ENCODE measurements around the gene ADGRL3.

The ADGRL3 gene

DNA sequence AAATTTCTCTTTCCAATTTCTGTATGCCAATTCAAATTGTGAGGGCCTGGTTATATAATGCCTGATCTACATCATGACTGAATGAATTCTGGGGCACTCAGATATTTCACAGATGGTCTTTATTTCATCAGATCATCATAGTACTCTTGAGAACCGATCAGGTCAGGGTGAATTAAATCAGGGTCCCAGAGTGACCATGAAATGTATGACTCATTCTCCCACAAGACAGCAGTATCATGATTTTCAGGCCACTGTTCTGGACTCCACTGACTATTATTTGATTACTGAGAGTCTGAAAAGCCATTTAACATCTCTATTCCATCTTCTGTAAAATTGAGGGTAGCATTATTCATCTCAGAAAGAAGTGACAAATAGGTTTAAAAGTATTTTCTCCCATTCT lies 471.5 kb downstream of the ADGRL3 start:
- no peaks in the 10 kb centered on the region for H3K36me3 ChIP-seq (ENCODE audit: low read length)
- H3K9ac ChIP-seq (ENCODE audit: low read length), result no peak overlapping the region
- no peak overlapping the region for H3K4me3 ChIP-seq (ENCODE audit: insufficient read depth, low read length, poor library complexity, severe bottlenecking)
- no peak overlapping the region for H2AFZ ChIP-seq (ENCODE audit: low read depth, low read length, severe bottlenecking)
- H3F3A ChIP-seq (ENCODE audit: insufficient read depth), result no peaks in the 10 kb centered on the region
- no peaks in the 10 kb centered on the region for H3K79me2 ChIP-seq (ENCODE audit: insufficient read depth, low read length)
- no peak for TF ChIP-seq EZH2phosphoT487 (conservative IDR thresholded peaks at IDR 0.05; ENCODE audit: low read length)
- TF ChIP-seq, protein P1, sequence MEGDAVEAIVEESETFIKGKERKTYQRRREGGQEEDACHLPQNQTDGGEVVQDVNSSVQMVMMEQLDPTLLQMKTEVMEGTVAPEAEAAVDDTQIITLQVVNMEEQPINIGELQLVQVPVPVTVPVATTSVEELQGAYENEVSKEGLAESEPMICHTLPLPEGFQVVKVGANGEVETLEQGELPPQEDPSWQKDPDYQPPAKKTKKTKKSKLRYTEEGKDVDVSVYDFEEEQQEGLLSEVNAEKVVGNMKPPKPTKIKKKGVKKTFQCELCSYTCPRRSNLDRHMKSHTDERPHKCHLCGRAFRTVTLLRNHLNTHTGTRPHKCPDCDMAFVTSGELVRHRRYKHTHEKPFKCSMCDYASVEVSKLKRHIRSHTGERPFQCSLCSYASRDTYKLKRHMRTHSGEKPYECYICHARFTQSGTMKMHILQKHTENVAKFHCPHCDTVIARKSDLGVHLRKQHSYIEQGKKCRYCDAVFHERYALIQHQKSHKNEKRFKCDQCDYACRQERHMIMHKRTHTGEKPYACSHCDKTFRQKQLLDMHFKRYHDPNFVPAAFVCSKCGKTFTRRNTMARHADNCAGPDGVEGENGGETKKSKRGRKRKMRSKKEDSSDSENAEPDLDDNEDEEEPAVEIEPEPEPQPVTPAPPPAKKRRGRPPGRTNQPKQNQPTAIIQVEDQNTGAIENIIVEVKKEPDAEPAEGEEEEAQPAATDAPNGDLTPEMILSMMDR (IDR thresholded peaks at IDR 0.05; ENCODE audit: insufficient read depth, low read length, poor library complexity, severe bottlenecking), result no peak
- H3K9me3 ChIP-seq (ENCODE audit: insufficient read depth, low read length), result peaks cover 7% of the 10 kb centered on the region; the same call in 1 of the 2 replicates
- H3K27ac ChIP-seq (ENCODE audit: low read depth, low read length), result no peak overlapping the region
- no peaks in the 10 kb centered on the region for H3K9me2 ChIP-seq (replicated peaks; ENCODE audit: insufficient read depth, low read length)
- no peaks in the 10 kb centered on the region for H3K27me3 ChIP-seq (ENCODE audit: low read length)
- H3K4me2 ChIP-seq (ENCODE audit: low read depth, low read length, poor library complexity, severe bottlenecking), result no peak overlapping the region
- no peaks in the 10 kb centered on the region for H4K20me1 ChIP-seq (ENCODE audit: low read depth, low read length)

DNA sequence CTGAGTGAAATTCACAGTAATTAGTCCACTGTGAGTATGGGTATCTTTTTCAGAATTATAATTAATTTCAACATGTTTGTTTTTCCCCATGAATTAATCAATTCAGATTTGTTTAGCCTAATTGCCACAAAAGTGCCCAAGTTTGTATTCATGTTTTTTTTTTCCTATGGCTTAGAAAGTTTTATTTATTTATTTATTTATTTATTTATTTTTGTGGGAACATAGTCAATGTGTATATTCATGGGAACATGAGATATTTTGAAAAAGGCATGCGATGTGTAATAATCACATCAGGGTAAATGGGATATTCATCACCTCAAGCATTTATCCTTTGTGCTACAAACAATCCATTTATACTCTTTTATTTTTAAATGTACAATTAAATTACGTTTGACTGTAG lies 475.3 kb downstream of the ADGRL3 start:
- TF ChIP-seq EZH2phosphoT487 (conservative IDR thresholded peaks at IDR 0.05; ENCODE audit: low read length), result no peak
- TF ChIP-seq, protein P1 (IDR thresholded peaks at IDR 0.05; ENCODE audit: insufficient read depth, low read length, poor library complexity, severe bottlenecking), result no peak
- Histone ChIP-seq H3K4me3 (ENCODE audit: insufficient read depth, low read length, poor library complexity, severe bottlenecking) (no peak overlapping the region), H3K9me2 (replicated peaks; ENCODE audit: insufficient read depth, low read length) (no peaks in the 10 kb centered on the region)

DNA sequence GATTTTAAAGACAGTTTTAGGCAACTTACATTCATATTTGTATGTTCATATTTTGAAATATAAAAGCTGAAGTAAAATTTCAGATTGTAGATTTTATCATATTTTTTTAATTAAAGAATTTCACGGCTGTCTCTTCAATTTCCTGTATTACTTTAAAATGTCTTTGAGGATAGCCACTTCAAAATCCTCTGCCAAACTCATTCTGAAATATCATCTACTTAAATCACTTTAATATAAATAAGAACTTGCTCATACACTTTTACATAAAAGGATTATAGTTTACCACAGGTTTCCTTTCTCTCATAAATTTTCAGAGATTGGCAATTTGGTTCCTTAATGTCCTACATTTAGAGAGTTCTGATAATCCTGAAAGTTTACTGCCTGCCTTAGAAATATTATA lies 478.2 kb downstream of the ADGRL3 start:
- Histone ChIP-seq H3K9me3 (ENCODE audit: insufficient read depth, low read length) (no peaks in the 10 kb centered on the region), H3K36me3 (ENCODE audit: low read length) (no peaks in the 10 kb centered on the region), H3K4me2 (ENCODE audit: low read depth, low read length, poor library complexity, severe bottlenecking) (no peak overlapping the region), H3F3A (ENCODE audit: insufficient read depth) (no peaks in the 10 kb centered on the region), H3K27ac (ENCODE audit: low read depth, low read length) (no peak overlapping the region), H2AFZ (ENCODE audit: low read depth, low read length, severe bottlenecking) (no peak overlapping the region), H3K4me3 (ENCODE audit: insufficient read depth, low read length, poor library complexity, severe bottlenecking) (no peak overlapping the region), H4K20me1 (ENCODE audit: low read depth, low read length) (no peaks in the 10 kb centered on the region), H3K9me2 (replicated peaks; ENCODE audit: insufficient read depth, low read length) (no peaks in the 10 kb centered on the region), H3K27me3 (ENCODE audit: low read length) (no peaks in the 10 kb centered on the region), H3K79me2 (ENCODE audit: insufficient read depth, low read length) (no peaks in the 10 kb centered on the region), H3K9ac (ENCODE audit: low read length) (no peak overlapping the region)
- TF ChIP-seq EZH2phosphoT487 (conservative IDR thresholded peaks at IDR 0.05; ENCODE audit: low read length), result no peak
- TF ChIP-seq, protein P1 (IDR thresholded peaks at IDR 0.05; ENCODE audit: insufficient read depth, low read length, poor library complexity, severe bottlenecking), result no peak

More for the DNA sequence above, 475.3 kb downstream of the ADGRL3 start:
- Histone ChIP-seq H3F3A (ENCODE audit: insufficient read depth) (no peaks in the 10 kb centered on the region), H3K9ac (ENCODE audit: low read length) (no peak overlapping the region), H3K4me2 (ENCODE audit: low read depth, low read length, poor library complexity, severe bottlenecking) (no peak overlapping the region), H3K36me3 (ENCODE audit: low read length) (no peaks in the 10 kb centered on the region), H3K27me3 (ENCODE audit: low read length) (no peaks in the 10 kb centered on the region), H3K9me3 (ENCODE audit: insufficient read depth, low read length) (peaks cover 5% of the 10 kb centered on the region; the same call in 1 of the 2 replicates), H4K20me1 (ENCODE audit: low read depth, low read length) (no peaks in the 10 kb centered on the region), H3K79me2 (ENCODE audit: insufficient read depth, low read length) (no peaks in the 10 kb centered on the region), H3K27ac (ENCODE audit: low read depth, low read length) (no peak overlapping the region), H2AFZ (ENCODE audit: low read depth, low read length, severe bottlenecking) (no peak overlapping the region)
